HUES48 (cell line): Measurements from ENCODE around the gene GP1BB.

Experiments used
- H3K27ac ChIP-seq: one replicate; pipeline ENCODE4 v1.7.0; 2013; ENCODE audit warnings: low read depth, low read length, inconsistent platforms
- H3K27me3 ChIP-seq: 2 replicates; pipeline ENCODE4 v1.6.1; 2013; ENCODE audit warnings: mild to moderate bottlenecking, low read length; ENCODE audit not compliant: control insufficient read depth, insufficient read depth
- H3K36me3 ChIP-seq: 2 replicates; pipeline ENCODE4 v1.6.1; 2013; ENCODE audit warnings: low read length; ENCODE audit not compliant: control insufficient read depth, insufficient read depth
- H3K4me1 ChIP-seq: 2 replicates; pipeline ENCODE4 v1.6.1; 2013; ENCODE audit warnings: mild to moderate bottlenecking, low read length; ENCODE audit not compliant: control insufficient read depth, insufficient read depth
- H3K4me3 ChIP-seq: 2 replicates; pipeline ENCODE4 v1.5.1; 2013; ENCODE audit warnings: mild to moderate bottlenecking, low read depth, low read length
- H3K9ac ChIP-seq: 2 replicates; pipeline ENCODE4 v1.6.1; 2013; ENCODE audit warnings: mild to moderate bottlenecking, low read depth, low read length, moderate library complexity
- H3K9me3 ChIP-seq: 2 replicates; pipeline ENCODE4 v1.6.1; 2013; ENCODE audit warnings: low read length; ENCODE audit not compliant: control insufficient read depth, insufficient read depth

GP1BB gene

GRCh38 chr22:19747551-19747950, 24.2 kb downstream of the GP1BB start:
- H3K27me3 ChIP-seq = peaks cover 19% of the 10 kb centered on the region

DNA sequence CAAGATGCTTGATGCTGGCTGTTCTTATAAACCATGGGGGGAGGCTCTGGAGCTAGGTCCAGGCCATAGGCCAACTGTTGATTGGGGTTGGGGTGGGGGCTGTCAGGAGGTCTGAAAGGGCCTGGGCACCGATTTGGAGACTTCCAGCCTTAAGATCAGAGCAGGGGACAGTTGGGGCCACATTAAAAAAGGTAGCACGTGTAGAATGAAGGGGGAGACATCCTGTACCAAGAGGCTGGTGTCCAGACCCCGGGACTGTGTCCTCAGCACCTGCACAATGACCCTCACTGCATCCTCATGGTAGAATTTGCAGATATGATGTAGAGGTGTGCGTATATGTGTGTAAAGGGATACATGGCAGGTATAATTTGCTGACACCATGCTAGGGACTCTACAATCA, 24.8 kb downstream of the GP1BB start:
- no peaks in the 10 kb centered on the region for H3K9me3 ChIP-seq
- peaks cover 25% of the 10 kb centered on the region for H3K27me3 ChIP-seq
- H3K27ac ChIP-seq = no peak overlapping the region
- H3K4me3 ChIP-seq = no peak overlapping the region
- no peak overlapping the region for H3K9ac ChIP-seq
- peaks cover 4% of the 10 kb centered on the region; the same call in 1 of the 2 replicates for H3K4me1 ChIP-seq
- no peaks in the 10 kb centered on the region for H3K36me3 ChIP-seq

More at GRCh38 chr22:19747551-19747950, 24.2 kb downstream of the GP1BB start:
- Histone ChIP-seq H3K4me1 (peaks cover 4% of the 10 kb centered on the region; the same call in 1 of the 2 replicates), H3K27ac (no peak overlapping the region), H3K9me3 (no peaks in the 10 kb centered on the region), H3K9ac (no peak overlapping the region), H3K36me3 (no peaks in the 10 kb centered on the region), H3K4me3 (no peak overlapping the region)

DNA sequence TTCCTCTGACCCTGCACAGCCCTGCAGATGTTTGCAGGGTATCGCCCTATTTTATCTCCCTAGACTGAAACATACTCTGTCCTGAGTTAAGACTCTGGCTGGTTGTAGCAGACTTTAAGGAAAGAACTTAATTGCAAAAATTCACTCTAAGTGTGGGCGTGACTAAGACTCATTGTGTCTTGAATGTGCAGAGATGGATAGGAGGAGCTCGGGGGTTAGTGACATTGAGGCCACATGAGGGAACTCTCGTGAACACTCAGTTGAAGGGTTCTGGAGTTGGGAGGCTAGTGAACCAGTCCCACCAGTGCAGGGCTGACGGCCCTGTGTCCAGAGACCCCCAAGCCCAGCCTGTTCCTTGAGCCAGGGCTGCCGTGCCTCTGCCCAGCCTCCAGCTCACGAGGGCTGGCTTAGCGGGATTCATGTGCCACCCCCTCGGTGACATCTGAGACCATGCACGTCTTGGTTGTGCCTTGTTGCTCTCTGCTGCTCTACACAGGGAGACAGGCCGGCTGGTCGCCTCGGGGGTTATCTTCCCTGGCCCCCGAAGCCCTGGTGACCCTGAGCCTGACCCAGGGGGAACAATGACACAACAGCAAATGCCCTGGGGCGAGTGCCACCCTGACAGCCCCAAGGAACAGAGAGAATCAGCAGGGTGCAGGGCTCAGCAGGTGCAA, 25.8 kb downstream of the GP1BB start:
- Histone ChIP-seq H3K9ac (no peak overlapping the region), H3K4me1 (peaks cover 4% of the 10 kb centered on the region; the same call in 1 of the 2 replicates), H3K27me3 (peaks cover 35% of the 10 kb centered on the region), H3K9me3 (no peaks in the 10 kb centered on the region), H3K4me3 (no peak overlapping the region), H3K27ac (no peak overlapping the region), H3K36me3 (no peaks in the 10 kb centered on the region)

- no peak overlapping the region for H3K9ac ChIP-seq
- H3K27me3 ChIP-seq = peaks cover 43% of the 10 kb centered on the region
- no peak overlapping the region for H3K27ac ChIP-seq
These were observed 26.5 kb downstream of the GP1BB start for GRCh38 chr22:19749876-19750275.

DNA sequence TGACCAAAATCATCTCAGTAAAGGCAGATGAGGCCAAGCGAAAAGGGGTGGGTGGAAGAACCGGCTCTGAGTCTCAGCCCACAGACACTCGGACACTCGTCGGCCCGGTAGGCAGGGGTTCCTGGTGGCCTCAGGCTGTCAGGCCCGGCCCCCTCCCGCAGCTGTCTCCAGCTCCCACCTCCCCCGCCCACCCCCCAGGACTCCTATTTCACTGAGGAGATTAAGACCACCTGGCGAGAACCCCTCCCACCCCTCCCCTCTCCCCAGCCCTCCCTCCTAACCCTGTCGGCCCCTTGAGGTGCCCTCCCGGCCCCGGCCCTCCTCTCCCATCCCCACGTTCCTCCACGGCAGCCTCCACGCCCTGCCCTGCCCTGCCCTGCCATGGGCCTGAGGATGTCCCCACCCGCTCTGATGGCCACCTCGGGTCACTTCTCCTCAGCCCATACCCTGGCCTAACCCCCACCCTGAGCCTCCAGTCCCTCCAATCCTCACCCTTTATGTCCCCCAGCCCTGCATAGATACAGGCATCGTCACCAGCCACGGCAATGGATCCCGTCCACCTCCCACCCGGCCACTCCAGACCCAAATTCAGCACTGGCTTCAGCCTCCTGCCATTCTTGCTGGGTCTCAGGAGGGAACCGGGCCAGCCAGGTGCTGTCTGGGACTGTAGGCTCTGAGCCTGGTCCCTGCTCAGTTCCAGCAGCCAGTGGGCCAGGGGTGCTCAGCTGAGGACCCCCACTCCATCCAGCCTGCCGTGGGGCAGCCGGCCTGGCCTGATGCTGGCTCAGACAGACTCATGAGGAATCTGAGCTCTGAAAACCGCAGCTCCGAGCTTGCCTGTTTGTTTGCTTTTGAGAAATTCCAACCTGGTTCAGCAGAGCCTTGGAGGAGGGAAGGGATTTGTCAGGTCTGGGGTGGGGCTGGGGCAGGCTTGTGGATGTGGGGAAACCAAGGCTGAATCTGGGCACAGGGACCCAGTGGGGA, 27.5 kb downstream of the GP1BB start:
- no peak overlapping the region for H3K9ac ChIP-seq
- H3K27me3 ChIP-seq = peaks cover 52% of the 10 kb centered on the region
- H3K27ac ChIP-seq = no peak overlapping the region
- no peaks in the 10 kb centered on the region for H3K36me3 ChIP-seq
- H3K4me1 ChIP-seq = peaks cover 7% of the 10 kb centered on the region; the same call in 1 of the 2 replicates
- H3K9me3 ChIP-seq = no peaks in the 10 kb centered on the region
- H3K4me3 ChIP-seq = no peak overlapping the region

More at GRCh38 chr22:19749876-19750275, 26.5 kb downstream of the GP1BB start:
- H3K36me3 ChIP-seq = no peaks in the 10 kb centered on the region
- H3K4me3 ChIP-seq = no peak overlapping the region
- H3K4me1 ChIP-seq = peaks cover 4% of the 10 kb centered on the region; the same call in 1 of the 2 replicates
- H3K9me3 ChIP-seq = no peaks in the 10 kb centered on the region

GRCh38 chr22:19751497-19752245, 28.3 kb downstream of the GP1BB start:
- no peaks in the 10 kb centered on the region for H3K9me3 ChIP-seq
- H3K4me3 ChIP-seq = no peak overlapping the region
- H3K27ac ChIP-seq = no peak overlapping the region
- no peaks in the 10 kb centered on the region for H3K36me3 ChIP-seq
- peaks cover 61% of the 10 kb centered on the region for H3K27me3 ChIP-seq
- no peak overlapping the region for H3K9ac ChIP-seq
- peaks cover 7% of the 10 kb centered on the region; the same call in 1 of the 2 replicates for H3K4me1 ChIP-seq

- Histone ChIP-seq H3K4me1 (peaks cover 14% of the 10 kb centered on the region; the same call in 1 of the 2 replicates), H3K36me3 (no peaks in the 10 kb centered on the region), H3K27me3 (peaks cover 77% of the 10 kb centered on the region), H3K4me3 (no peak overlapping the region), H3K9me3 (no peaks in the 10 kb centered on the region), H3K9ac (no peak overlapping the region), H3K27ac (no peak overlapping the region)
These were observed 29.9 kb downstream of the GP1BB start for GRCh38 chr22:19753090-19753842.

- no peak overlapping the region for H3K27ac ChIP-seq
- H3K36me3 ChIP-seq = no peaks in the 10 kb centered on the region
- no peaks in the 10 kb centered on the region for H3K9me3 ChIP-seq
- no peak overlapping the region for H3K4me3 ChIP-seq
- peaks cover 14% of the 10 kb centered on the region; the same call in 1 of the 2 replicates for H3K4me1 ChIP-seq
- no peak overlapping the region for H3K9ac ChIP-seq
- H3K27me3 ChIP-seq = peaks cover 80% of the 10 kb centered on the region
These were observed 30.8 kb downstream of the GP1BB start for GRCh38 chr22:19753996-19754700.

DNA sequence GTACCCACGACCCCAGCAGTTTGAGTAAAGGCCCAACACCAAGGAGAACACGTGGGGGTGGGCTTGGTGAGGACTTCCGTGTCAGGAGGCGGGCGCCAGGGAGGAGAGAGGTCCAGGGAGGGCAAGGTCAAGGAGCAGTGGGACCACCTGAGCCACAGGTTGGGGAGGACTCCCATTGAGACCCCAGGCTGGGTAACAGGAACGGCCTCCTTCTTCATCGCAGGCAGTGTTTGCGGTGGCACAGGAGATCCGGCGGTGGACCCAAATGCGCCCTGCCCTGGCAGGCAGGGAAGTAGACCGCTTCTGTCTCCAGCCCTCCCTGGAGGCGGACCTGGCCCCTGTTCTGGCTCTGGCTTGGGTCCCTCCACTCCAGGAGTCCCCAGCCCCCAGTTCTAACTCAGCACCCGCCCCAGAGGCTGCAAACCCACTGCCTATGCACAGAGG, 31.4 kb downstream of the GP1BB start:
- H3K36me3 ChIP-seq = no peaks in the 10 kb centered on the region
- no peaks in the 10 kb centered on the region for H3K9me3 ChIP-seq
- no peak overlapping the region for H3K9ac ChIP-seq
- no peak overlapping the region for H3K4me3 ChIP-seq
- no peak overlapping the region for H3K27ac ChIP-seq
- H3K27me3 ChIP-seq = peaks cover 84% of the 10 kb centered on the region
- peaks cover 14% of the 10 kb centered on the region; the same call in 1 of the 2 replicates for H3K4me1 ChIP-seq
